Tibial nerve (tissue), 4 donors: ENCODE measurements around the gene S100A16. TPM values are rescaled to one million over a fixed set of nuclear protein-coding genes. Genes with fewer than 3 reads are reported as not detected.

Experiments
- DNase-seq, 2 donors: peaks; one replicate each; pipeline ENCODE4 v3.0.0-alpha.2; 2019; ENCODE audit warnings: low spot score in 2 of 2
- H3K27ac ChIP-seq, 4 donors: fragments of 200-600 bp; sonication (generic) in 3 of 4; one replicate each; pipeline ENCODE4 v1.5.1; 2017 to 2019; ENCODE audit warnings: mild to moderate bottlenecking in 1 of 4
- H3K27me3 ChIP-seq, 2 donors: fragments of 200-600 bp; sonication (generic) in 1 of 2; one replicate each; pipeline versions ENCODE4 v1.5.1 to v1.6.0; 2017 to 2019
- H3K36me3 ChIP-seq, 3 donors: fragments of 200-600 bp; sonication (generic); one replicate each; pipeline ENCODE4 v1.5.1; 2018 to 2019
- H3K4me1 ChIP-seq, 4 donors: fragments of 200-600 bp; sonication (generic) in 3 of 4; one replicate each; pipeline ENCODE4 v1.5.1; 2017 to 2019
- H3K4me3 ChIP-seq, 4 donors: fragments of 200-600 bp; sonication (generic) in 3 of 4; one replicate each; pipeline ENCODE4 v1.5.1; 2017 to 2019; ENCODE audit warnings: mild to moderate bottlenecking in 1 of 4, moderate library complexity in 1 of 4
- H3K9me3 ChIP-seq, 4 donors: fragments of 200-600 bp; sonication (generic) in 3 of 4; one replicate each; pipeline ENCODE4 v1.5.1; 2017 to 2019
- CTCF ChIP-seq, 5 experiments: fragments of 200-600 bp in 3 of 5; fragments of 450-650 bp in 2 of 5; sonication (generic) in 3 of 5; IDR thresholded peaks; one replicate each; pipeline ENCODE4 v1.5.1; 2016 to 2019; ENCODE audit warnings: antibody characterized with exemption in 5 of 5, mild to moderate bottlenecking in 3 of 5, moderate library complexity in 2 of 5
- EP300 ChIP-seq, 2 donors: sonication (generic); formaldehyde crosslinking; IDR thresholded peaks; one replicate each; pipeline ENCODE4 v1.6.1; 2017; ENCODE audit warnings: antibody characterized with exemption in 2 of 2, mild to moderate bottlenecking in 1 of 2
- POLR2A ChIP-seq, 2 donors: fragments of 450-650 bp; IDR thresholded peaks; one replicate each; pipeline ENCODE4 v1.6.1; 2017; ENCODE audit warnings: antibody characterized with exemption in 2 of 2, mild to moderate bottlenecking in 2 of 2, moderate library complexity in 2 of 2
- WGBS, 2 donors: methylation state at CpG; one replicate each; pipeline ENCODE4 v1.1.5; 2018; 5-methylcytosine and 5-hydroxymethylcytosine counted together
- total RNA-seq, 4 donors: library from RNA; depleted of rRNA; stranded (reverse); fragments of >200 nt; gene quantifications; one replicate each; pipeline ENCODE4 v1.1.0, GENCODE V29; 2016

S100A16 gene
- total RNA-seq, 4 donors from 2014 or later, result 45.5 to 120 (median 77.1) TPM

- no peaks in the 10 kb centered on the region for H3K9me3 ChIP-seq
- TF ChIP-seq CTCF (IDR thresholded peaks at IDR 0.05) (no peak), POLR2A (IDR thresholded peaks at IDR 0.05) (no peak), EP300 (IDR thresholded peaks at IDR 0.05) (no peak)
- no peak for DNase-seq
- H3K4me3 ChIP-seq, result no peak overlapping the region
- whole genome bisulfite sequencing, 2 donors, result 96 to 100% methylated on average over 2 of the region's 2 CpGs
- H3K27me3 ChIP-seq, result no peaks in the 10 kb centered on the region
- H3K4me1 ChIP-seq, result peaks cover 0 to 10% (median 1%) of the 10 kb centered on the region in 4 donors
- H3K27ac ChIP-seq, result no peak overlapping the region
- H3K36me3 ChIP-seq, result no peaks in the 10 kb centered on the region
These were observed 52.7 kb downstream of the S100A16 start for GRCh38 chr1:153560241-153560640.

GRCh38 chr1:153557877-153558276 is 55.1 kb downstream of the S100A16 start:
- TF ChIP-seq CTCF (IDR thresholded peaks at IDR 0.05), result no peak
- no peak for TF ChIP-seq POLR2A (IDR thresholded peaks at IDR 0.05)
- no peak for TF ChIP-seq EP300 (IDR thresholded peaks at IDR 0.05)
- Histone ChIP-seq H3K36me3 (no peaks in the 10 kb centered on the region), H3K9me3 (no peaks in the 10 kb centered on the region), H3K4me3 (no peak overlapping the region), H3K4me1 (peaks cover 0 to 10% (median 0%) of the 10 kb centered on the region in 4 donors), H3K27ac (no peak overlapping the region), H3K27me3 (no peaks in the 10 kb centered on the region)
- 89 to 97% methylated on average over 3 of the region's 3 CpGs for WGBS, 2 donors
- DNase-seq, result no peak

Other genes with a start within 250 kb of the S100A16 start
- gene S100A12, start 237.5 kb downstream of the S100A16 start, total RNA-seq, result not detected
- 100 to 1,000 TPM in 1 of 4 donors, 10 to 100 TPM in 1, 1 to 10 TPM in 2; 2.4 to 118 (median 10.6) TPM for gene S100A8, start 222.1 kb downstream of the S100A16 start, total RNA-seq
- not detected for gene S100A7A, start 196.6 kb downstream of the S100A16 start, total RNA-seq
- gene S100A7, start 152.5 kb downstream of the S100A16 start, total RNA-seq, result 10 to 100 TPM in 1 of 4 donors, not detected in 3; 22.9 TPM
- 1,000 to 10,000 TPM in 2 of 4 donors, 100 to 1,000 TPM in 2; 651 to 1,173 (median 946) TPM for gene S100A6, start 77.1 kb downstream of the S100A16 start, total RNA-seq
- not detected for gene S100A5, start 72.2 kb downstream of the S100A16 start, total RNA-seq
- gene S100A4, start 67.3 kb downstream of the S100A16 start, total RNA-seq, result 100 to 1,000 TPM; 398 to 439 (median 420) TPM
- 1 to 10 TPM in 2 of 4 donors, not detected in 2; 1.1 to 2.7 TPM for gene S100A3, start 63.9 kb downstream of the S100A16 start, total RNA-seq
- 10 to 100 TPM in 1 of 4 donors, 1 to 10 TPM in 2, not detected in 1; 2.3 to 12.6 (median 4.2) TPM for gene S100A2, start 47.3 kb downstream of the S100A16 start, total RNA-seq
- gene S100A14, start 3.2 kb upstream of the S100A16 start, total RNA-seq, result 10 to 100 TPM in 1 of 4 donors, not detected in 3; 15.3 TPM
- gene S100A13, start 14.4 kb upstream of the S100A16 start, total RNA-seq, result 100 to 1,000 TPM in 3 of 4 donors, 10 to 100 TPM in 1; 74.4 to 151 (median 121) TPM
- gene S100A1, start 15.3 kb upstream of the S100A16 start, total RNA-seq, result 100 to 1,000 TPM in 1 of 4 donors, 10 to 100 TPM in 3; 41.4 to 102 (median 69.2) TPM
- 10 to 100 TPM; 49.0 to 66.6 (median 56.5) TPM for gene CHTOP, start 20.9 kb upstream of the S100A16 start, total RNA-seq
- gene SNAPIN, start 45.6 kb upstream of the S100A16 start, total RNA-seq, result 10 to 100 TPM; 34.1 to 59.9 (median 43.7) TPM
- gene ILF2, start 57.9 kb upstream of the S100A16 start, total RNA-seq, result 100 to 1,000 TPM in 1 of 4 donors, 10 to 100 TPM in 3; 62.8 to 102 (median 76.7) TPM
- gene NPR1, start 65.6 kb upstream of the S100A16 start, total RNA-seq, result 10 to 100 TPM; 36.9 to 87.5 (median 58.4) TPM
- 10 to 100 TPM; 66.6 to 79.5 (median 71.3) TPM for gene INTS3, start 114.9 kb upstream of the S100A16 start, total RNA-seq
- gene SLC27A3, start 162.3 kb upstream of the S100A16 start, total RNA-seq, result 10 to 100 TPM; 38.5 to 89.4 (median 59.2) TPM